Skeletal muscle satellite cell (primary cell): ENCODE data around the gene NDOR1.
"Not testable (repeated sequence)": the region's sequence is repeated elsewhere in the genome, so short reads cannot be mapped to it uniquely, and the experiment has no call there.

Experiments
- H3K27me3 ChIP-seq: 2 replicates; pipeline ENCODE4 v1.7.0; 2013; ENCODE audit warnings: low read length; ENCODE audit not compliant: control insufficient read depth, insufficient read depth
- H3K36me3 ChIP-seq: 2 replicates; pipeline ENCODE4 v1.7.0; 2013; ENCODE audit warnings: mild to moderate bottlenecking, control low read depth, low read length; ENCODE audit not compliant: insufficient read depth
- H3K4me1 ChIP-seq: 2 replicates; pipeline ENCODE4 v1.7.0; 2013; ENCODE audit warnings: low read length; ENCODE audit not compliant: control insufficient read depth, insufficient read depth
- H3K4me2 ChIP-seq: 2 replicates; pipeline ENCODE4 v1.7.0; 2013; ENCODE audit warnings: mild to moderate bottlenecking, low read length
- H3K4me3 ChIP-seq: 2 replicates; pipeline ENCODE4 v1.7.0; 2013; ENCODE audit warnings: low read length
- H3K9ac ChIP-seq: 2 replicates; pipeline ENCODE4 v1.7.0; 2013; ENCODE audit warnings: mild to moderate bottlenecking, low read depth, low read length, moderate library complexity
- H3K9me3 ChIP-seq: replicated peaks from 2 replicates; pipeline ENCODE4 v1.7.0; 2013; ENCODE audit warnings: mild to moderate bottlenecking, control low read depth, low read length

The NDOR1 gene

DNA sequence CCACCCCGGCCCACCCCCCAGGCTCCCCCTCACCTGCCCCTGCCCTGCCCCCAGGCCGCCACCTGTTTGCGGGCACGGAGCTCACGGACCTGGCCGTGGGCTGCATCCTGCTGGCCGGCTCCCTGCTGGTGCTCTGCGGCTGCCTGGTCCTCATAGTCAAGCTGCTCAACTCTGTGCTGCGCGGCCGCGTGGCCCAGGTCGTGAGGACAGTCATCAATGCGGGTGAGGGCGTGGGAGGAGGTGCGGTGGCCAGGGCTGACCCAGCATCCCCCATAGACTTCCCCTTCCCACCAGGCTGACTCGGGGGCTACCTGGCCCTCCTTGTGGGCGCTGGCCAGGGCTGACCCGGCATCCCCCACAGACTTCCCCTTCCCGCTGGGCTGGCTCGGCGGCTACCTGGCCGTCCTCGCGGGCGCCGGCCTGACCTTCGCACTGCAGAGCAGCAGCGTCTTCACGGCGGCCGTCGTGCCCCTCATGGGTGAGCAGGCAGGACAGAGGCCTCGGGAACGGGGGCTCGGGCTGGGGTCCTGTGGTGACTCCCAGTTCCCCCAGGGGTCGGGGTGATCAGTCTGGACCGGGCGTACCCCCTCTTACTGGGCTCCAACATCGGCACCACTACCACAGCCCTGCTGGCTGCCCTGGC, 28.7 kb downstream of the NDOR1 start:
- Histone ChIP-seq H3K4me1 (peaks cover 25% of the 10 kb centered on the region), H3K4me3 (no peak overlapping the region), H3K9me3 (no peaks in the 10 kb centered on the region), H3K9ac (no peak overlapping the region), H3K4me2 (no peak overlapping the region), H3K27me3 (no peaks in the 10 kb centered on the region), H3K36me3 (no peaks in the 10 kb centered on the region)

- H3K4me1 ChIP-seq: peaks cover 31% of the 10 kb centered on the region
- H3K9me3 ChIP-seq: no peaks in the 10 kb centered on the region
- H3K27me3 ChIP-seq: no peaks in the 10 kb centered on the region
- H3K4me3 ChIP-seq: no peak overlapping the region
- no peak overlapping the region for H3K9ac ChIP-seq
- no peak overlapping the region for H3K4me2 ChIP-seq
- no peaks in the 10 kb centered on the region for H3K36me3 ChIP-seq
Observed at GRCh38 chr9:137234758-137235423, 29.4 kb downstream of the NDOR1 start.

DNA sequence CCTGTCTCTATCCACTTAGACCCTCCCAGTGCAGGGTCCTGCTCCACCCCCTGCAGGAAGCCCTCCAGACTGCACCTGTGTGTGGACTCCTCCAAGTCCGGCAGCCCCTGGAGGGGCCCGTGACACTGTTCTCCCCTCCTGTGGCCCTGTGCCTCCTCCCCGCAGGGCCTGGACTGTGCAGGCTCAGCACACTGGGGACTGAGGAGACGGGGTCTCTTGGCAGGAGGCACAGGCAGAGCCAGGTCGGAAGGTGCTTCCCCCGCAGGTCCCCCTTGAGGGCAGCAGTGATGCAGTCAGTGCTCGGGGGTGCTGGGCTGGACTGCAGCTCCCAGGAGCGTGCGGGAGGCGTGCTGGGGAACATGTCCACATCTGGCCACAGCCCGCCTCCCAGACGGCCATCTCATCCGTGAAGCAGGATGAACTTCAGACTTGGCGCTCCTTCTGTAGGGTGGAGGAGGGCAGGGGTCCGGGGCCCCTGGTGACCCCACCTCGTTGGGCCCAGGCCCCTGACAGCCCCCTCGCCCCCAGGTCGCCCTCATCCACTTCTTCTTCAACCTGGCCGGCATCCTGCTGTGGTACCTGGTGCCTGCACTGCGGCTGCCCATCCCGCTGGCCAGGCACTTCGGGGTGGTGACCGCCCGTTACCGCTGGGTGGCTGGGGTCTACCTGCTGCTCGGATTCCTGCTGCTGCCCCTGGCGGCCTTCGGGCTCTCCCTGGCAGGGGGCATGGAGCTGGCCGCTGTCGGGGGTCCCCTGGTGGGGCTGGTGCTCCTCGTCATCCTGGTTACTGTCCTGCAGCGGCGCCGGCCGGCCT, 30.1 kb downstream of the NDOR1 start:
- no peak overlapping the region for H3K4me3 ChIP-seq
- H3K4me1 ChIP-seq: peaks cover 31% of the 10 kb centered on the region
- no peaks in the 10 kb centered on the region for H3K9me3 ChIP-seq
- no peak overlapping the region for H3K4me2 ChIP-seq
- H3K27me3 ChIP-seq: no peaks in the 10 kb centered on the region
- no peak overlapping the region for H3K9ac ChIP-seq
- H3K36me3 ChIP-seq: no peaks in the 10 kb centered on the region

GRCh38 chr9:137236238-137236935, 30.9 kb downstream of the NDOR1 start:
- Histone ChIP-seq H3K9me3 (no peaks in the 10 kb centered on the region), H3K4me2 (peak overlapping the region; percentile 58), H3K36me3 (no peaks in the 10 kb centered on the region), H3K4me3 (no peak overlapping the region), H3K4me1 (peaks cover 31% of the 10 kb centered on the region), H3K9ac (no peak overlapping the region), H3K27me3 (no peaks in the 10 kb centered on the region)

DNA sequence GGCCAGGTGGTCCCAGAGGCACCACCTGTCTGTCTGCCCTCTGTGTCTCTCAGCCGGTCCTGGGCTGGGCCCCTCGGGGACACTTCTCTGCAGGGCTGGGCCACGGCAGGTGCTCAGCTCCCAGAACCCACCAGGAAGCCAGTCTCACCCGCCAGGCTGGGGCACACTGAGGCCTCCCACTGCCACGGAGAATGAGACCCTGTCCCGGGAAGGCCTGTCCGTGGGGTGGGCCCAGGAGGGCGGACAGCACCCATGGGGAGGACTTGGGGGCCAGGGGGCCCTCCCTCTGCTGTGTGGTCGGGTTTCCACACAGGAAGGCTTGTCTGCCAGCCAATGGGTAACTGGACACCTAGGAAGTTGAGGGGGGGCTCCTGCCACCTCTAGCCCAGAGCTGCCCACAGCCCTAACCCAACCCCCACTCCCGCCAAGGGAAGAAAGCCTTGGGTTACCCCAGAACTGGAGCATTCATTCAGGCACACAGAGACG, 31.5 kb downstream of the NDOR1 start:
- no peaks in the 10 kb centered on the region for H3K9me3 ChIP-seq
- H3K9ac ChIP-seq: no peak overlapping the region
- H3K36me3 ChIP-seq: peaks cover 4% of the 10 kb centered on the region
- no peaks in the 10 kb centered on the region for H3K27me3 ChIP-seq
- peaks cover 31% of the 10 kb centered on the region for H3K4me1 ChIP-seq
- peak overlapping the region; percentile 58 for H3K4me2 ChIP-seq
- H3K4me3 ChIP-seq: no peak overlapping the region

- Histone ChIP-seq H3K4me3 (no peak overlapping the region), H3K4me1 (peaks cover 39% of the 10 kb centered on the region), H3K27me3 (no peaks in the 10 kb centered on the region), H3K36me3 (peaks cover 15% of the 10 kb centered on the region), H3K4me2 (peak overlapping the region; percentile 96), H3K9ac (no peak overlapping the region), H3K9me3 (no peaks in the 10 kb centered on the region)
Observed at GRCh38 chr9:137237759-137238726, 32.5 kb downstream of the NDOR1 start.

- Histone ChIP-seq H3K4me2 (peak overlapping the region; percentile 96), H3K9ac (peak overlapping the region; percentile 89), H3K4me3 (peak overlapping the region; percentile 82), H3K36me3 (peaks cover 26% of the 10 kb centered on the region), H3K4me1 (peaks cover 40% of the 10 kb centered on the region)
- H3K27me3 ChIP-seq, H3K9me3 ChIP-seq: not testable (repeated sequence)
Observed at GRCh38 chr9:137239541-137240200, 34.2 kb downstream of the NDOR1 start.

DNA sequence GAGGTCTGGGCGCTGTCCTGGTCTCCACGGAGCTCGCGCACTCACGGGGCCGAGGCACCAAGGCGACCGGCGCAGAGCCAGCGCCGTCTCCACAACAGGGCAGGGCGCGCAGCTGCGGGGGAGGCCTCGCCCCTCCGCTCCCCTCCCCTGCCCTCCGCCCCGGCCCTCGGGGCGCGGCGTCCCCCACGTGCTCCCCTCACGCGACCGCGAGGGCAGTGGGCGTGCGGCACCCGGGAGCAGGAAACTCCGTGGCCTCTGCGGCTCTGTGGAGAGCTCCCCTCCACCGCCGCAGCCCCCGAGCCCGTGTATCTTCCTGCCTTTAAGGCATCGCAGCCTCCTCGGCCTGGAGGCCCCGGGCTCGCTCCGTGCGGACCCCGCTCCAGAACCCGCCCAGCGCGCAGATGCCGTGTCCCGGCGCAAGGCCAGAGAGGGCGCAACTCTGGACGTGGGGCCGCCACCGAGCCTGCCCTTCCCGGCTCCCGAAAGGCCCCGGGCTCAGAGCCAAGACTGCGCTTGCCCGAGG, 34.9 kb downstream of the NDOR1 start:
- Histone ChIP-seq H3K9ac (peak overlapping the region; percentile 89), H3K9me3 (no peaks in the 10 kb centered on the region), H3K27me3 (no peaks in the 10 kb centered on the region), H3K4me3 (peak overlapping the region; percentile 82), H3K4me1 (peaks cover 40% of the 10 kb centered on the region), H3K36me3 (peaks cover 26% of the 10 kb centered on the region), H3K4me2 (peak overlapping the region; percentile 96)

DNA sequence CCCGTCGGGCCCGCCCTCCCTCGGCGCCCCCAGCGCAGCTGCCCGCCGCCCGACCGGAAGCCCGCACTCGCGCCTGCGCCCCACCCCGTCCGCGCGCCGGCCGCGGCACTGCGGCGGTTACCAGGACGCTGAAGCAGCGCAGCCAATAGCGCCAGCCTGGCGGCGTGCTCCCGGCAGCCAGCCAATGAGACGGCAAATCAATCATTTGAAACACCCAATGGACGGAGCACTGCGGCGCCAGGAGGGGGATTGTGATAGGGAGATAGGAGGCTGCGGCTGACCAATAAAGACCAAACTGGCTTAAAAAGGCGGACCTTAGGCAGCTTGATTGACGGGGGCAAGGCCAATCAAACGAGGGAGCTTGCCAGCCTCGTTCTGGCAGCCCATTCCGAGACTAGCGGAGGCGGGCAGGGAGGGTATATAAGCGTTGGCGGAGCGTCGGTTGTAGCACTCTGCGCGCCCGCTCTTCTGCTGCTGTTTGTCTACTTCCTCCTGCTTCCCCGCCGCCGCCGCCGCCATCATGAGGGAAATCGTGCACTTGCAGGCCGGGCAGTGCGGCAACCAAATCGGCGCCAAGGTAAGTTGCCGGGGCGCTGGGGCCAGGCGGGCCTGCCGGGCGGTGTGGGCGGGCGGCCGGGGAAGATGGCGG, 35.5 kb downstream of the NDOR1 start, which contains the start of gene TUBB4B:
TUBB4B (plus strand) TSS at position 447 of the 649 bp plus-strand sequence; CDS start at position 521, 74 bp downstream.
- Histone ChIP-seq H3K27me3 (no peaks in the 10 kb centered on the region), H3K4me2 (peak within 1 kb of the TSS; percentile 100), H3K9ac (peak within 1 kb of the TSS; percentile 89), H3K9me3 (no peaks in the 10 kb centered on the region), H3K4me3 (peak within 1 kb of the TSS; percentile 96), H3K4me1 (peaks cover 39% of the 10 kb centered on the region), H3K36me3 (peaks cover 26% of the 10 kb centered on the region)
